NCI-H187 treated with DMSO at 0.1 percent for 48 hours (cell line): ENCODE data around the gene LRIT2.

Experiments used
- DNase-seq: peaks from one replicate; lab custom pipeline; 2025; lab: John Stamatoyannopoulos, UW

Gene LRIT2

GRCh38 chr10:84225427-84226173, at the start of gene LRIT2:
Gene LRIT2, minus strand, starts transcription at chr10:84225544. Its CDS starts 24 bp downstream, at chr10:84225520.
- DNase-seq: no peak

GRCh38 chr10:84270708-84271107, 45.4 kb upstream of the LRIT2 start:
- DNase-seq: peak; percentile 5

GRCh38 chr10:84269773-84270172, 44.4 kb upstream of the LRIT2 start:
- DNase-seq: no peak

GRCh38 chr10:84269162-84269561, 43.8 kb upstream of the LRIT2 start:
- DNase-seq: no peak

GRCh38 chr10:84267503-84268126, 42.3 kb upstream of the LRIT2 start:
- no peak for DNase-seq

- DNase-seq: no peak
These were observed 40.1 kb upstream of the LRIT2 start for GRCh38 chr10:84265418-84265817.

GRCh38 chr10:84264611-84265141, 39.3 kb upstream of the LRIT2 start:
- peak; percentile 1 for DNase-seq

GRCh38 chr10:84263716-84264115, 38.4 kb upstream of the LRIT2 start:
- no peak for DNase-seq

- DNase-seq: no peak
These were observed 37.0 kb upstream of the LRIT2 start for GRCh38 chr10:84262190-84262956.

- no peak for DNase-seq
These were observed 36.0 kb upstream of the LRIT2 start for GRCh38 chr10:84261236-84261915.

- DNase-seq: no peak
These were observed 32.8 kb upstream of the LRIT2 start for GRCh38 chr10:84258034-84258695.

- DNase-seq: no peak
These were observed 32.1 kb upstream of the LRIT2 start for GRCh38 chr10:84257343-84258020.

- DNase-seq: no peak
These were observed 31.4 kb upstream of the LRIT2 start for GRCh38 chr10:84256510-84257342.

GRCh38 chr10:84254552-84255478, 29.5 kb upstream of the LRIT2 start:
- DNase-seq: no peak

- no peak for DNase-seq
These were observed 23.4 kb upstream of the LRIT2 start for GRCh38 chr10:84248794-84249193.

GRCh38 chr10:84247496-84247895, 22.2 kb upstream of the LRIT2 start:
- DNase-seq: no peak

- no peak for DNase-seq
These were observed 19.4 kb upstream of the LRIT2 start, which contains the start of gene RGR for GRCh38 chr10:84244651-84245270. Gene RGR, plus strand, starts transcription at chr10:84245053. Its CDS starts 38 bp downstream, at chr10:84245091.

GRCh38 chr10:84243759-84244158, 18.4 kb upstream of the LRIT2 start:
- no peak for DNase-seq
